Measurements from ENCODE around the gene FGF11. TPM values are rescaled to one million over a fixed set of nuclear protein-coding genes. Genes with fewer than 3 reads are reported as not detected.

Gene FGF11
- total and polyA plus RNA-seq, 2 of the 13 experiments (the other 11 are each of a cell fraction or from before 2014, with no cell fraction given), result 0.20 to 7.6 TPM

DNA sequence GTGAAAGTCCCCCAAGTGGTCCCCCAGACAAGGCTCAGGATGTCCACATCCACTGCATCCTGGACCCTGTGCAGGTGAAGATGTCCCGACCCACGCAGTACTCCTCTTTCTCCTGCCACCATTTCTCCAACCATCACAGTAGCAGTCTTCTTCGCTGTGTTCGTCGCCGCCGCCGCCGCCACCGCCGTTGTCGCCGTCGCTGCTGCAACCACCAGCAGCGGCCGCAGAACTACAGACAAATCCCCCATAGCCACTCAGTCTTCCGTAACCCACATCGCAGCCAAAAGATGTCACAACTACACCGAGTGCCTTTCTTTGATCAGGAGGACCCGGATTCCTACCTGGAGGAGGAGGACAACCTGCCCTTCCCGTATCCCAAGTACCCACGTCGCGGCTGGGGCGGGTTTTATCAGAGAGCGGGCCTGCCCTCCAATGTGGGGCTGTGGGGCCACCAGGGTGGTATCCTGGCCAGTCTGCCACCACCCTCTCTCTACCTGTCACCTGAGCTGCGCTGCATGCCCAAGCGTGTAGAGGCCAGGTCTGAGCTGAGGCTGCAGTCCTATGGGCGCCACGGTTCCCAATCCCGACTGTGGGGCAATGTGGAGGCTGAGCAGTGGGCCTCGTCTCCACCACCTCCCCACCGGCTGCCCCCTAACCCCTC, 13.0 kb upstream of the FGF11 start:
- DNase-seq (ENCODE audit: low spot score), result no peak
- WGBS (ENCODE audit: low lambda C conversion rate), result 75% methylated on average over 32 of the region's 33 CpGs

DNA sequence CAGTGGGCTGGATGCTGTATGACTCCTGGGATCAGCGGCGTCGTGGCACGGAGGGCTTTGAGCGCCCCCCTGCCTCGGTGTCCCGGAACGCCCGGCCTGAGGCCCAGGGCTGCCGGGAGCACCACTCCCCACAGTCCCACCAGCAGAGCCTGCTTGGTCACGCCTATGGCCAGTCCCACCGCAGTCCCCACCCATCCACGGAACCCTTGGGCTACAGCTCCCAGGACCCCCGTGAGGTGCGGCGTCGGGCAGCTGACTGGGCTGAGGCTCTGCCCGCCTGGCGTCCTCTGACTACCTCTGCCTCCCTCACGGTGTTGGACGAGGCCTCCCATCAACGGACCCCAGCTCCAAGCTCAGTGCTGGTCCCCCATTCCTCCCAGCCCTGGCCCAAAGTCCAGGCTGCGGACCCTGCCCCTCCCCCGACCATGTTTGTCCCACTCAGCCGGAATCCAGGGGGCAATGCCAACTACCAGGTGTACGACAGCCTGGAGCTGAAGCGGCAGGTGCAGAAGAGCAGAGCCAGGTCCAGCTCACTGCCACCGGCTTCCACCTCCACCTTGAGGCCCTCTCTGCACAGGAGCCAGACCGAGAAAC, 12.3 kb upstream of the FGF11 start:
- no peak for FAIRE-seq
- WGBS (ENCODE audit: low lambda C conversion rate), result 49% methylated on average over 12 of the region's 29 CpGs

More for the DNA sequence above, 13.0 kb upstream of the FGF11 start:
- no peak overlapping the region for H3K4me3 ChIP-seq (replicated peaks in 1 of 3; ENCODE audit: insufficient read depth in 1 of 3, low read depth in 2 of 3, low read length in 3 of 3)
- no peak overlapping the region for H3K9ac ChIP-seq (ENCODE audit: insufficient read depth, low read depth, low read length)
- in situ Hi-C loops (cut with HindIII; ENCODE audit: extremely low pct_ligation_motif_present, low pct_unique_long_range_greater_than_20kb) (no loop called here), intact Hi-C loops (cut with micrococcal nuclease; ENCODE audit: unreplicated experiment) (no loop called here)
- H3K4me2 ChIP-seq (ENCODE audit: low read depth, low read length), result no peak overlapping the region
- no peaks in the 10 kb centered on the region for H3K79me2 ChIP-seq (ENCODE audit: insufficient read depth, low read length)
- POLR2A ChIA-PET, result interaction anchor here (1.2 kb wide), 1 partner anchor 23 kb away, joined by 3 read pairs; no protein-coding TSS in a partner anchor
- H4K20me1 ChIP-seq (ENCODE audit: insufficient read depth, low read length), result no peaks in the 10 kb centered on the region
- TF ChIP-seq, protein P1, sequence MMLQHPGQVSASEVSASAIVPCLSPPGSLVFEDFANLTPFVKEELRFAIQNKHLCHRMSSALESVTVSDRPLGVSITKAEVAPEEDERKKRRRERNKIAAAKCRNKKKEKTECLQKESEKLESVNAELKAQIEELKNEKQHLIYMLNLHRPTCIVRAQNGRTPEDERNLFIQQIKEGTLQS (CRISPR knock-in tag; IDR thresholded peaks at IDR 0.05), result no peak
- peaks cover 3% of the 10 kb centered on the region in 2 experiments; a peak in 3 of 5 replicates for H3K27me3 ChIP-seq (ENCODE audit: control insufficient read depth in 1 of 2, insufficient read depth in 2 of 2, low read length in 2 of 2)
- ATAC-seq, result no peak
- no peaks in the 10 kb centered on the region for H3K9me3 ChIP-seq (ENCODE audit: low read length)
- CTCF ChIA-PET (ENCODE audit: low intra/inter-chr PET ratio, low total read pairs), result no interaction called here
- H2AFZ ChIP-seq (ENCODE audit: low read length), result no peak overlapping the region
- H3K36me3 ChIP-seq (replicated peaks in 1 of 2; ENCODE audit: control insufficient read depth in 1 of 2, insufficient read depth in 2 of 2, low read length in 2 of 2), result no peaks in the 10 kb centered on the region
- BruUV-seq (replicated peaks), result no TSS peak
- no peak for FAIRE-seq
- H3K27ac ChIP-seq (ENCODE audit: extremely low read length, insufficient read depth, low read length), result no peak overlapping the region
- H3K4me1 ChIP-seq (ENCODE audit: insufficient read depth, low read length), result peaks cover 8% of the 10 kb centered on the region

More for the DNA sequence above, 12.3 kb upstream of the FGF11 start:
- no TSS peak for BruUV-seq (replicated peaks)
- no peak overlapping the region for H3K27ac ChIP-seq (ENCODE audit: extremely low read length, insufficient read depth, low read length)
- H4K20me1 ChIP-seq (ENCODE audit: insufficient read depth, low read length), result no peaks in the 10 kb centered on the region
- in situ Hi-C loops (cut with HindIII; ENCODE audit: extremely low pct_ligation_motif_present, low pct_unique_long_range_greater_than_20kb) (no loop called here), intact Hi-C loops (cut with micrococcal nuclease; ENCODE audit: unreplicated experiment) (no loop called here)
- peaks cover 3% of the 10 kb centered on the region in 2 experiments; a peak in 3 of 5 replicates for H3K27me3 ChIP-seq (ENCODE audit: control insufficient read depth in 1 of 2, insufficient read depth in 2 of 2, low read length in 2 of 2)
- no peaks in the 10 kb centered on the region for H3K9me3 ChIP-seq (ENCODE audit: low read length)
- no peak overlapping the region; a peak in 1 of 6 replicates for H3K4me3 ChIP-seq (replicated peaks in 1 of 3; ENCODE audit: insufficient read depth in 1 of 3, low read depth in 2 of 3, low read length in 3 of 3)
- no peak overlapping the region for H3K9ac ChIP-seq (ENCODE audit: insufficient read depth, low read depth, low read length)
- 0 out of 2 replicates have a peak overlapping the region, but pooled peaks have one; percentile 11 for H3K4me2 ChIP-seq (ENCODE audit: low read depth, low read length)
- H2AFZ ChIP-seq (ENCODE audit: low read length), result no peak overlapping the region
- H3K79me2 ChIP-seq (ENCODE audit: insufficient read depth, low read length), result no peaks in the 10 kb centered on the region
- CTCF ChIA-PET (ENCODE audit: low intra/inter-chr PET ratio, low total read pairs), result no interaction called here
- TF ChIP-seq, protein P2, sequence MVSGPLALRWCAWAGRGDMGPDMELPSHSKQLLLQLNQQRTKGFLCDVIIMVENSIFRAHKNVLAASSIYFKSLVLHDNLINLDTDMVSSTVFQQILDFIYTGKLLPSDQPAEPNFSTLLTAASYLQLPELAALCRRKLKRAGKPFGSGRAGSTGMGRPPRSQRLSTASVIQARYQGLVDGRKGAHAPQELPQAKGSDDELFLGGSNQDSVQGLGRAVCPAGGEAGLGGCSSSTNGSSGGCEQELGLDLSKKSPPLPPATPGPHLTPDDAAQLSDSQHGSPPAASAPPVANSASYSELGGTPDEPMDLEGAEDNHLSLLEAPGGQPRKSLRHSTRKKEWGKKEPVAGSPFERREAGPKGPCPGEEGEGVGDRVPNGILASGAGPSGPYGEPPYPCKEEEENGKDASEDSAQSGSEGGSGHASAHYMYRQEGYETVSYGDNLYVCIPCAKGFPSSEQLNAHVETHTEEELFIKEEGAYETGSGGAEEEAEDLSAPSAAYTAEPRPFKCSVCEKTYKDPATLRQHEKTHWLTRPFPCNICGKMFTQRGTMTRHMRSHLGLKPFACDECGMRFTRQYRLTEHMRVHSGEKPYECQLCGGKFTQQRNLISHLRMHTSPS (CRISPR knock-in tag; IDR thresholded peaks at IDR 0.05; ENCODE audit: low read depth), result peak; percentile 34; the same call in 1 of the 2 replicates
- TF ChIP-seq ZNF558 (CRISPR knock-in tag; IDR thresholded peaks at IDR 0.05; ENCODE audit: borderline replicate concordance), result no peak
- POLR2A ChIA-PET, result interaction anchor here (1.2 kb wide), 1 partner anchor 24 kb away, joined by 3 read pairs; no protein-coding TSS in a partner anchor
- peak; percentile 32; the same call in 1 of the 3 replicates for ATAC-seq
- no peak for DNase-seq (ENCODE audit: low spot score)
- H3K4me1 ChIP-seq (ENCODE audit: insufficient read depth, low read length), result peaks cover 8% of the 10 kb centered on the region
- H3K36me3 ChIP-seq (replicated peaks in 1 of 2; ENCODE audit: control insufficient read depth in 1 of 2, insufficient read depth in 2 of 2, low read length in 2 of 2), result no peaks in the 10 kb centered on the region

Data from HepG2 (cell line).